ENCODE results near the gene PLPPR3. TPM values are rescaled to one million over a fixed set of nuclear protein-coding genes. Genes with fewer than 3 reads are reported as not detected.
A peak's percentile ranks its signal among the peaks of the same experiment; 100 is the strongest.

Gene PLPPR3
- total and polyA plus RNA-seq, 9 of the 15 experiments (the other 6 are each of a cell fraction or from before 2014, with no cell fraction given), result 0.01 to 48.2 (median 8.6) TPM

- no peak for TF ChIP-seq PBX2 (CRISPR knock-in tag; IDR thresholded peaks at IDR 0.05; ENCODE audit: low read depth)
- peak; percentile 93 for TF ChIP-seq PBX2 (tag; conservative IDR thresholded peaks at IDR 0.05; ENCODE audit: low read depth)
- TF ChIP-seq ATF2 (CRISPR knock-in tag; IDR thresholded peaks at IDR 0.05), result no peak
- no peak for TF ChIP-seq THRAP3 (IDR thresholded peaks at IDR 0.05; ENCODE audit: borderline replicate concordance)
- peak; percentile 94 for TF ChIP-seq POLR2H (tag; IDR thresholded peaks at IDR 0.05; ENCODE audit: low read depth)
- peak; percentile 83 for TF ChIP-seq TAF1 (IDR thresholded peaks at IDR 0.05; ENCODE audit: control insufficient read depth, extremely low read depth, insufficient read depth, low read length, severe bottlenecking)
- TF ChIP-seq ZNF644 (tag; IDR thresholded peaks at IDR 0.05; ENCODE audit: low read depth), result peak; percentile 96
- TF ChIP-seq ARID4B (CRISPR knock-in tag; IDR thresholded peaks at IDR 0.05), result peak; percentile 76
- TF ChIP-seq IRF9 (tag; IDR thresholded peaks at IDR 0.05), result no peak
- TF ChIP-seq OTX1 (CRISPR knock-in tag; IDR thresholded peaks at IDR 0.05), result no peak
- TF ChIP-seq MXI1 (IDR thresholded peaks at IDR 0.05; ENCODE audit: low read depth, low read length), result peak; percentile 79
- TF ChIP-seq TGIF2 (CRISPR knock-in tag; IDR thresholded peaks at IDR 0.05), result no peak
- peak; percentile 82; the same call in 1 of the 2 replicates for TF ChIP-seq CHCHD3 (CRISPR knock-in tag; IDR thresholded peaks at IDR 0.05)
- TF ChIP-seq ELF2 (CRISPR knock-in tag; IDR thresholded peaks at IDR 0.05), result peak; percentile 92
- TF ChIP-seq MTA2 (IDR thresholded peaks at IDR 0.05; ENCODE audit: low read depth), result no peak
- TF ChIP-seq HMG20A (CRISPR knock-in tag; conservative IDR thresholded peaks at IDR 0.05), result no peak
- peak; percentile 88; the same call in 1 of the 2 replicates for TF ChIP-seq XRCC5 (IDR thresholded peaks at IDR 0.05; ENCODE audit: low read depth, low read length)
- no peak for TF ChIP-seq ZNF79 (CRISPR knock-in tag; IDR thresholded peaks at IDR 0.05; ENCODE audit: low read depth)
Measured at GRCh38 chr19:796692-797527, 24.8 kb downstream of the PLPPR3 start, which contains the start of gene PTBP1 (continued).

All from K562 (cell line).